Motor neuron (in vitro differentiated cells): Measurements from ENCODE around the gene C4orf36. TPM values are rescaled to one million over a fixed set of nuclear protein-coding genes. Genes with fewer than 3 reads are reported as not detected.
A peak's percentile ranks its signal among the peaks of the same experiment; 100 is the strongest.

Source experiments
- ATAC-seq, 8 experiments: fragments of 200-7000 bp; cut with Tn5 transposase; replicated peaks in 6 of 8; 2 replicates each; pipeline ENCODE4 v1.8.0; 2021; ENCODE audit warnings: mild to moderate bottlenecking in 8 of 8, moderate library complexity in 8 of 8
- H3K27ac ChIP-seq, 2 donors: fragments of 250-450 bp; sonication (Bioruptor Pico); 2 replicates each; pipeline ENCODE4 v1.9.0; 2021; ENCODE audit warnings: antibody characterized with exemption in 2 of 2, mild to moderate bottlenecking in 2 of 2, moderate library complexity in 1 of 2
- H3K4me1 ChIP-seq, 2 donors: fragments of 250-450 bp; sonication (Bioruptor Pico); replicated peaks in 1 of 2; 2 replicates each; pipeline ENCODE4 v1.6.1; 2021; ENCODE audit warnings: antibody characterized with exemption in 2 of 2, mild to moderate bottlenecking in 2 of 2, moderate library complexity in 1 of 2
- H3K4me3 ChIP-seq, 5 donors: fragments of 250-450 bp; sonication (Bioruptor Pico); 2 replicates each; pipeline ENCODE4 v1.9.0; 2021; ENCODE audit warnings: antibody characterized with exemption in 5 of 5, mild to moderate bottlenecking in 5 of 5, moderate library complexity in 4 of 5
- WGBS, 10 experiments: fragments of 450-650 bp; shearing (Covaris generic); methylation state at CpG; one replicate each; pipeline ENCODE4 v1.0.0; 2022; 5-methylcytosine and 5-hydroxymethylcytosine counted together
- in situ Hi-C, 9 experiments: fragments of 400-800 bp; cut with MboI; loops; one replicate each; pipeline ENCODE4 v1.15.0; 2021; ENCODE audit warnings: low sequenced_read_pairs in 9 of 9, low pct_unique_long_range_greater_than_20kb in 2 of 9; ENCODE audit not compliant: unreplicated experiment in 9 of 9
- total RNA-seq, 8 experiments: library from RNA; unstranded; fragments of 300-600 nt; gene quantifications; 2 replicates each; pipeline versions ENCODE4 v1.2.3 to v1.2.4, GENCODE V29; 2022

The C4orf36 gene
- total RNA-seq, 8 experiments from 2014 or later = 0.47 to 1.9 (median 0.86) TPM; not detected in 2

- H3K4me1 ChIP-seq = no peaks in the 10 kb centered on the region
- peak in 2 of 8 experiments; percentile 82 to 87 for ATAC-seq
- H3K4me3 ChIP-seq = no peak overlapping the region
- WGBS, 10 experiments = 0 to 86% (median 80%) methylated on average over 1 to 2 of the region's 2 CpGs; no CpG with 5 or more reads in 3 of the 10 experiments
- in situ Hi-C loops = loop anchor here in 8 of 9 experiments (10.0 to 25.0 kb wide), 4 partner anchors 159 to 309 kb away; no protein-coding TSS in a partner anchor
- H3K27ac ChIP-seq = no peak overlapping the region
These were observed 35.7 kb upstream of the C4orf36 start for GRCh38 chr4:86927843-86928395.

- no peak for ATAC-seq
- no peak overlapping the region for H3K27ac ChIP-seq
- in situ Hi-C loops = loop anchor here in 8 of 9 experiments (10.0 to 25.0 kb wide), 4 partner anchors 161 to 311 kb away; no protein-coding TSS in a partner anchor
- no peaks in the 10 kb centered on the region for H3K4me1 ChIP-seq
- no peak overlapping the region for H3K4me3 ChIP-seq
- WGBS, 10 experiments = 90 to 100% (median 100%) methylated on average over 1 to 5 of the region's 6 CpGs; no CpG with 5 or more reads in 1 of the 10 experiments
These were observed 34.3 kb upstream of the C4orf36 start for GRCh38 chr4:86926435-86927086.

DNA sequence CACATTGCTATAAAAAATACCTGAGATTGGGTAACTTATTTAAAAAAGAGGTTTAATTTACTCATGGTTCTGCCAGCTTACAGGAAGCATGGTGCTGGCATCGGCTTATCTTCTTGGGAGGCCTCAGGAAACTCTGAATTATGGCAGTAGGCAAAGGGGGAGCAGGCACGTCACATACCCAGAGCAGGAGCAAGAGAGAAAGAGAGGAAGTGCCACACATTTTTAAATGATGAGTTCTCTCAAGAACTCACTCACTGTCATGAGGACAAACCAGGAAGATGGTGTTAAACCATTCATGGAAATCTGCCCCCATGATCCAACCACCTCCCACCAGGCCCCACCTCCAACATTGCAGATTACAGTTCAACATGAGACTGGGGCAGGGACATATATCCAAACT, 32.6 kb upstream of the C4orf36 start:
- H3K4me3 ChIP-seq = no peak overlapping the region
- H3K4me1 ChIP-seq = no peaks in the 10 kb centered on the region
- WGBS, 10 experiments = 17 to 100% (median 61%) methylated on average over 1 to 2 of the region's 2 CpGs; no CpG with 5 or more reads in 1 of the 10 experiments
- no peak overlapping the region for H3K27ac ChIP-seq
- in situ Hi-C loops = loop anchor here in 8 of 9 experiments (10.0 to 25.0 kb wide), 6 partner anchors 162 to 912 kb away; partner anchors contain the start of gene MEPE (in 1 of the 8)
- no peak for ATAC-seq

DNA sequence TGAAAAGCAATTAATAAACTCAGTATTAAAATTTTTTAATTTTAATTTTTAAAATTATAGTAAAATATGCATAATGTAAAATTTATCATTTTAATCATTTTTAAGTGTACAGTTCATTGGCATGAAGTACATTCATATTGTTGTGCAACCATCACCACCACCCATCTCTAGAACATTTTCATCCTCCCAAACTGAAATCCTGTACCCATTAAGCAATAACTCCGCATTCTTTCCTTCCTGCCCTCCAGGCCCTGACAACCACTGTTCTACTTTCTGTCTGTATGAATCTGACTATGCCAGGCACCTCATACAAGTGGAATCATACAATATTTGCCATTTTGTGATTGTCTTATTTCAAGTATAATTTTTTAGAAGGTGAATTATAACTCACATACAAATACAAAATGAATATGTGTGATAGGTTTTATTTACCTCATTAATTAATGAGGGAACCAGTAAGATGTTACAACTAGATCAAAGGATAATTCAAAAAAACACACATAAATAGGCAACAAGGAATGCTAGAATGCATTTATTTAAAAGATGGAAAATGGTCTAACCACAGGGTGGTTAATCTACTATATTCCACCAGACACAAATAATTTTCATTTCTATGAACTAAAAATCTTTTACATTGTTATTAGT, 29.5 kb upstream of the C4orf36 start:
- WGBS, 10 experiments = 33 to 100% (median 90%) methylated on average over 1 of the region's 1 CpG; no CpG with 5 or more reads in 4 of the 10 experiments
- H3K4me3 ChIP-seq = no peak overlapping the region
- H3K4me1 ChIP-seq = no peaks in the 10 kb centered on the region
- peak in 1 of 8 experiments; percentile 14 for ATAC-seq
- no peak overlapping the region for H3K27ac ChIP-seq
- in situ Hi-C loops = loop anchor here in 6 of 9 experiments (10.0 to 25.0 kb wide), 4 partner anchors 173 to 916 kb away; partner anchors contain the start of gene MEPE (in 1 of the 6)

DNA sequence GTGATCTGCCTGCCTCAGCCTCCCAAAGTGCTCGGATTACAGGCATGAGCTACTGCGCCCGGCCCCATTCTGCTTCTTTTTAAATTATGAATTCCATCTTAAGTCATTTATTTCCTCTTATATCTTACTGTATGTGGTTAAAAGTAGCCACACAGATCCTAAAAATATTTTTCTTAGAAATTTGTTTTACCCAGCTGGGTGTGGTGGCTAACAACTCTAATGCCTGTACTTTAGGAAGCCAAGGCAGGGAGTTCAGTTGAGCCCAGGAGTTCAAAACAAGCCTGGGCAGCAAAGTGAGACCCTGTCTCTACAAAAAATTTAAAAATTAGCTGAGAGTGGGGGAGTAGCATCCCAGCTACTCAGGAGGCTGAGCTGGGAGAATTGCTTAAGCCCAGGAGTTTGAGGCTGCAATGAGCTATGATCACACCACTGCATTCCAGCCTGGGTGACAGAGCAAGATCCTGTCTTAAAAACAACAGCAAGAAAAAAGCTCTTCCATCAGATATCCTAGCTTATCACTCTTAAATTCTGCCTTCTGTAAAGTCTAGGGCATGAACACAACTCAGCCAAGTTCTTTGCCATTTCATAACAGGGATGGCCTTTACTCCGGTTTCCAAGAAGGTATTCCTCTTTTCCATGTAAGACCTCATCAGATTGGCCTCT, 27.5 kb upstream of the C4orf36 start:
- in situ Hi-C loops = loop anchor here in 6 of 9 experiments (10.0 to 25.0 kb wide), 4 partner anchors 175 to 918 kb away; partner anchors contain the start of gene MEPE (in 1 of the 6)

DNA sequence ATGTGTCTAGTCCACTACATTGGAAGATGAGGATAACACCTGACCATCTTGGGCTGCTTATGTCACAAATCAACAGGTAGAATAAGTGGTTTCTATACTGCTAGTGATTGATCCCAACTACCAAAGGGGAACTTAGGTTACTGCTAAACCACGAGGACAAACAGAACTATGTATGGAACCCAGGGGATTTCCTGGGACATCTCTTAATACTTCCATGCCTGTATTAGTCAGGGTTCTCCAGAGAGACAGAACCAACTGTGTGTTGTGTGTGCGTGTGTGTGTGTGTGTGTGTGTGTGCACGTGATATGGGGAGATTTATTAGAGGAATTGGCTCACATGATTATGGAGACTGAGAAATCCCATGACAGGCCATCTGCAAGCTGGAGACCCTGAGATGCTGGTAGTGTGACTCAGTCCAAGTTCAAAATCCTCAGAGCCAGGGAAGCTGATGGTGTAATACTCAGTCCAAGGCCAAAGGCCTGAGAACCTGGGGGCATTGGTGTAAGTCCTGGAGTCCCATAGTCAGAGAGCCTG, 26.4 kb upstream of the C4orf36 start:
- peak in 2 of 8 experiments; percentile 18 to 32 for ATAC-seq
- WGBS, 10 experiments = 27 to 67% (median 55%) methylated on average over 1 to 3 of the region's 3 CpGs; no CpG with 5 or more reads in 6 of the 10 experiments
- H3K27ac ChIP-seq = no peak overlapping the region
- no peaks in the 10 kb centered on the region for H3K4me1 ChIP-seq
- in situ Hi-C loops = loop anchor here in 6 of 9 experiments (25.0 kb wide), 3 partner anchors 319 to 919 kb away; partner anchors contain the start of gene MEPE (in 1 of the 6)
- no peak overlapping the region for H3K4me3 ChIP-seq

More for the DNA sequence above, 27.5 kb upstream of the C4orf36 start:
- ATAC-seq = no peak
- H3K4me3 ChIP-seq = no peak overlapping the region
- H3K4me1 ChIP-seq = no peaks in the 10 kb centered on the region
- WGBS, 10 experiments = 87 to 100% (median 100%) methylated on average over 1 to 4 of the region's 4 CpGs; no CpG with 5 or more reads in 1 of the 10 experiments
- no peak overlapping the region for H3K27ac ChIP-seq

- in situ Hi-C loops = loop anchor here in 6 of 9 experiments (25.0 kb wide), 3 partner anchors 320 to 920 kb away; partner anchors contain the start of gene MEPE (in 1 of the 6)
- WGBS, 10 experiments = 53 to 100% (median 91%) methylated on average over 1 to 4 of the region's 4 CpGs; no CpG with 5 or more reads in 2 of the 10 experiments
These were observed 25.2 kb upstream of the C4orf36 start for GRCh38 chr4:86917212-86918039.

GRCh38 chr4:86916392-86916791, 24.2 kb upstream of the C4orf36 start:
- no peak overlapping the region for H3K4me3 ChIP-seq
- H3K4me1 ChIP-seq = no peaks in the 10 kb centered on the region
- no peak overlapping the region for H3K27ac ChIP-seq
- in situ Hi-C loops = loop anchor here in 6 of 9 experiments (25.0 kb wide), 3 partner anchors 321 to 921 kb away; partner anchors contain the start of gene MEPE (in 1 of the 6)
- ATAC-seq = no peak
- WGBS, 10 experiments = 11 to 100% (median 33%) methylated on average over 1 of the region's 1 CpG; no CpG with 5 or more reads in 5 of the 10 experiments

More at GRCh38 chr4:86917212-86918039, 25.2 kb upstream of the C4orf36 start:
- Histone ChIP-seq H3K4me1 (no peaks in the 10 kb centered on the region), H3K27ac (no peak overlapping the region), H3K4me3 (no peak overlapping the region)
- no peak for ATAC-seq

DNA sequence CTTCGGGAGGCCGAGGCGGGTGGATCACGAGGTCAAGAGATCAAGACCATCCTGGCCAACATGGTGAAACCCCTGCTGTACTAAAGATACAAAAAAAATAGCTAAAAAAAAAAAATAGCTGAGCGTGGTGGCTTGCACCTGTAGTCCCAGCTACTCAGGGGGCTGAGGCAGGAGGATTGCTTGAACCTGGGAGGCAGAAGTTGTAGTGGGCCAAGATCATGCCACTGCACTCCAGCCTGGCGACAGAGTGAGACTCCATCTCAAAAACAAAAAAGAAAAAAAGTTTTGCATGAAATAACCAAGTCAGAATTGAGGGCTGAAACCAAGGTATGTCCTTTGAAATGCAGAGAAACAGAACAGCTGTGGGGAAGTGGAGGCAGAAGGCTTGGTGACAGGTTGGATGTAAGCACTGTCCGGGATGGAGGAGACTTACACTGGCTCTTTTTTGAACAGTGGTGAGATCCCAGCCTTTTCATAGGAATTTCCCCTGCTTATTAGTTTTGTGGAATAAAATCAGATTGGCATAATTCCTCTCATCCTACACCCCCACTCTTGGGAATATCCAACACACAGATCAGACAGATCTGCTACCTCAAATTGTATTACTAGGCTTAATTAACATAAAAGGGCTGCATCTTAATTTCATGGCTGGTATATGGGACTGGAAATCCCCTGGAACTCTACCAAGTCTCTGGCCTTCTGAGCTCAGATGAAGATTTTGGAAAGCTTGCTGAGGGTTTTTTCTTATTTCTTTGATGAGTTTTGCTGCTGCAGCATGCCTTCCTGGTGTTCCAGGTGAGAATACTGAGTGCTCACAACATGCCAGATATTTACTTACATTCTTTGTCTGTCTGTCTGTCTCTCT, 18.8 kb upstream of the C4orf36 start:
- no peaks in the 10 kb centered on the region for H3K4me1 ChIP-seq
- no peak overlapping the region for H3K27ac ChIP-seq
- 20 to 100% (median 87%) methylated on average over 1 to 5 of the region's 7 CpGs; no CpG with 5 or more reads in 2 of the 10 experiments for WGBS, 10 experiments
- in situ Hi-C loops = loop anchor here in 6 of 9 experiments (25.0 kb wide), 3 partner anchors 326 to 926 kb away; partner anchors contain the start of gene MEPE (in 1 of the 6)
- peak in 2 of 8 experiments; percentile 27 to 50 for ATAC-seq
- H3K4me3 ChIP-seq = no peak overlapping the region

DNA sequence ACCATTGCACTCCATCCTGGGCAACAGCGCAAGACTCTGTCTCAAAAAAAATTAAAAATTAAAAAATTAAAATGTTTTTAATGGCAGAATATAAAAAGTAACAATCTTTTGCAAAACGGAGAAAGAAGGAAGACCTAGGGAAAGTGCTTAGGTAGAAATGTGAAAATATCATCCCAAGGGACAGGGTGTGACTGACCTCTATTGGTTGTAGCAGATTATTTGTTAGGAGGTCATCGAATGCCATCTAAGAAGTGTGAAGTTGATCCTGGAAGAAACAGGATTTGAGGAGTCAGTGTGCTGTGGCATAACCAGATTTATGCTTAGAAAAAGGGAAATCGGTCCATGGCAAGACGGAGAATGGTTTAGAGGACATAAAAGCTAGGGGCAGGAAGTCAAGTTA, 18.1 kb upstream of the C4orf36 start:
- in situ Hi-C loops = loop anchor here in 6 of 9 experiments (25.0 kb wide), 3 partner anchors 327 to 927 kb away; partner anchors contain the start of gene MEPE (in 1 of the 6)
- no peak for ATAC-seq
- WGBS, 10 experiments = 77 to 100% (median 90%) methylated on average over 2 to 5 of the region's 5 CpGs

More for the DNA sequence above, 18.1 kb upstream of the C4orf36 start:
- no peak overlapping the region for H3K4me3 ChIP-seq
- H3K27ac ChIP-seq = no peak overlapping the region
- H3K4me1 ChIP-seq = no peaks in the 10 kb centered on the region
